Activated CD8-positive, alpha-beta memory T cell treated with anti-CD3 and anti-CD28 coated beads for 36 hours (primary cell): ENCODE data around the gene RTF1. TPM values are rescaled to one million over a fixed set of nuclear protein-coding genes. Genes with fewer than 3 reads are reported as not detected.

Experiments
- CTCF ChIA-PET: fragments of 350-600 bp; sonication (Branson Sonifier 250); formaldehyde crosslinking; loops from one replicate; lab custom pipeline; 2021; ENCODE audit warnings: antibody characterized with exemption; lab: Charles Lee
- POLR2A ChIA-PET: fragments of 350-600 bp; sonication (Branson Sonifier 250); formaldehyde crosslinking; loops from one replicate; lab custom pipeline; 2021; ENCODE audit warnings: antibody characterized with exemption; lab: Charles Lee
- total RNA-seq, 2 experiments: library from RNA; stranded (reverse); gene quantifications; one replicate each; pipeline ENCODE4 v1.2.3, GENCODE V29; 2021

RTF1 gene
- total RNA-seq, 2 experiments from 2014 or later = 28.3 to 33.8 TPM

DNA sequence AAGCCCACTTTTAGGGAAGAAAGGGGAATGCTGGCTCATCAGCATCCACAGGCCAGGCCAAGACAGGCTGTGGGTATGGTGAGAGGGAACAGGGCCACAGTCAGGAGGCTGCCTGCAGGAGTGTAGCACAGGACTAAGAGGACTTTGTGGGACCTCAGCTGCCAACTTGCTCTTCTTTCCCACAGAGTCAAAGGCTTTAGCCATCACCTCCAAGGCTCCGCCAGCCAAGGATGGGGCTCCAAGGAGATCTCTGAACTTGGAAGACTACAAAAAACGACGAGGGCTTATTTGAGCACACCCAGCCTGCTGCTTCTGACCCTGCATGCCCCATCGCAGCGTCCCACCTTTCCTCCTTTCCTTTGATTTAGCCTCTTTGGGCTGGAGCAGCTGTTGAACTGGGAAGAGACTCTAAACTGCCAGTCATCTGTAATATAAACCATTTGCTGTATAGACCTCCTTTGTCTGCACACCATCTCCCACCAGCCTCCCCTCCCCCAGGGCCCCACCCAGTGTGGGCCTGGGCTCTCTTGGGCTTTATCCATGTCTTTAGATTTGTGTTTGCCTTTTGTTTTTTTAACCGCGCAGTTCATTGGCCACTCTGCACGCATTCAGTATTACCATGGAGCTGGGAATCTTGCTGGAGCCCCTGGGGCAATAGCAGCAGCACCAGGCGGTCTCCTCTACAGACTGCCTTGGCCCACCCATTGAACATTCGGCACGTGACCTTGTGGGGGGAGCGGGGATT, 63.7 kb downstream of the RTF1 start:
- ChIA-PET POLR2A (no interaction called here), CTCF (interaction anchor here (0.6 kb wide), 1 partner anchor 593 kb away, joined by 3 read pairs; no protein-coding TSS in a partner anchor)

DNA sequence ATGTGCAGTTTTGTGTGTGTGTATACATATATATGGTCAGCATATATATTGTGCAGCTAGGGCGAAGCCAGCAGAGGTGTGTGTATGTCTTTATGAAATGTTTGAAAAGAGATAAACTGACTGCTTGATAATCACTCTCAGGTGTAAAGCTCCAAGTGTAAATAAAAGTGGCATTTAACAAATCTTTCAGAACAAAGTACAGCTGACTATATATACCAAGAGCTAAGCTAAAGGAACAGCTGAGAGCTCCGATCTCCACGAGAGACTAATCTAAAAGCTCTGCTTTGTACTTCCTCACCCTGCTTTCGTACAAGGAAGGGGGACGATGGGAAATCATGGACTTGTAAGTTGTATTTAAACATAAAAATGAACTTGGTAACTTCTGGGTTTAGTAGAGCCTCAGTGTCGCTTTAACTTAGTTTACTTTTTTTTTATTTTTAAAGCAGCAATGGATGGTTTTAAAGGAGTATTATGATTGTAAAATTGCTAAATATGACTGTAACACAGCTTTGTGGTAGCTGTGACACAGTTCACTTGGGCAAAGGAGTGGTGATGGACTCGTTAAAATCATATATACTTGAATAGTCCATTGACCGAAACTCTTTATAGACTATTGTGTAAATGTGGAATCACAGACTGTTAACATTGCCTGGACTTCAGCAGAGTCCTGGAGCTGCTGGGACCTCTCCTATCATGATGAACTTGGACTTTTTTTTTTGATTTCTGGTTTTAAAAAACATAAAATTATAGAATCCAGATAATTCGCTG, 65.4 kb downstream of the RTF1 start:
- CTCF ChIA-PET = interaction anchor here (1.1 to 1.6 kb wide), 3 partner anchors 11 to 17 kb away, joined by 3 to 4 read pairs (median 3); partner anchors contain the start of gene ITPKA
- POLR2A ChIA-PET = interaction anchor here (1.8 kb wide), 1 partner anchor 11 kb away, joined by 4 read pairs; the partner anchor contains the start of gene ITPKA

DNA sequence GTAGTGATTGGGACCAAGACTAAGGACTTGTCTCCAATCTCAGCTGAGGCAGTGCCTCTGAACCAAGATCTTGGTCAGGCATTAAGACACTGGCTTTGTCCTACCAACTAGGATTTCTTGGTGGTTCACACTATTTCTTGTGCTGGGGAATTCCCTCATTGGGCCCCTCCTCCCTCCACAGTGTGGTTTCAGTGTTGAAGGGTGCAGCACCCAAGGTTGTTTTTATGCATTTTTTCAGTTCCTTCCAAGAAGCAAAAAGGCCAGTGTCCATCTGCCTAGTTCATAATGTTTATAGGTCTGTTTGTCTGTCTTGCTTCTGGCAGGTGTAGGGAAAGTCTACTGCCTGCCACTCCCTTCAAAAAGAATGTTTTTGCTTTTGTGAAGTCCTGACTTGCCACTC, 66.2 kb downstream of the RTF1 start:
- POLR2A ChIA-PET = interaction anchor here (1.8 kb wide), 1 partner anchor 10 kb away, joined by 4 read pairs; the partner anchor contains the start of gene ITPKA
- CTCF ChIA-PET = interaction anchor here (1.6 kb wide), 1 partner anchor 17 kb away, joined by 4 read pairs; no protein-coding TSS in a partner anchor

DNA sequence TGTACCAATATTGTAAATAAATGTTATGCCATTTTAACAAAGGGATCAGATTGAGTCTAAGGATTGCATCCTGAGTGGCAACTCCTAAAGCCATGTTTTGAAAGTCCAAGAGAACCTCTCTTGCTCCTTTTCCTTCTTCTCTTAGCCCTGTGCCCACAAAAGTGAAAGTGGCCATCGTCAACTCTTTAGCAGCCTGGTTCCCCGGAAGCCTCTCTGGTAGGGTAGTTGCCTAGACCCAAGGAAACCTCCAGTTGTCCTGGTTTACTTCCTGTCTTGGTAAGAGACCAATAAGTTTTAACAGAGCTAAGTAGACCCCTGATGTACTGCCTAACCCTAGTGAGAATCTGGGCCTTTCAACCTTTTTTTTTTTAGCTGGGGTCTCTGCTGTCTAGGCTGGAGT, 66.6 kb downstream of the RTF1 start:
- ChIA-PET CTCF (interaction anchor here (2.2 kb wide), 1 partner anchor 17 kb away, joined by 10 read pairs; no protein-coding TSS in a partner anchor), POLR2A (interaction anchor here (1.8 kb wide), 1 partner anchor 10 kb away, joined by 4 read pairs; the partner anchor contains the start of gene ITPKA)

DNA sequence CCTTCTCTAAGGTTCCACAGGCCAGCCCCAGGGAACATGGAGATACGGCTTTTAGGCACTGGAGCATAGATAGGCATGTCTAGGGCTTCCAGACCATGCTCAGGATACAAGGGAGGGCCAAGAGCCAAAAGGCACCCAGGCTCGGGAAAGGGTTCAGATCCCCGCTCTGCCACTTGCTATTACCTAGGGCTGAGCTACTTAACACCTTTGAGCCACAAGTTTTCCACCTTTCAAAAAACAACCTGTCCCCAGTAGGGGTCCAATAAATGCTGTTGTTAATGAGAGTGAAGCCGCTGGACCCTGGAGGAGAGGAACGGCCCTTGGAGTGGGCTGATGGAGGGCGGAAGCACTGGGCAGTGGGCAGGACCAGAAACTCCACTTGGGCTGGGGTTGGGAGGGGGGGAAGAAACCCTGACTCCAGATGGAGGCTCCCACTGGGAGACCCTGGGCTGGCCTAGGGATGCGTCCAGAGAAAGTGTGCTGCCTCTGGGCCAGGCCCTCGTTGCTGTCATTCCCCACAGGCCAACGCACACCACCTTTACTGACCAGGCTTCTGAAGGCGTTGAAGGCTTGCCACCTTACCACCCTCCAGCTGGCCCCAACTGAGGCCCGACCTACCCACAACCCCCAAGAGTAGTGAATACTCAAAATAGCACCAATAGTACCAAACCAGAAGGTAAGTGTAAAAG, 68.2 kb downstream of the RTF1 start:
- POLR2A ChIA-PET = no interaction called here
- CTCF ChIA-PET = interaction anchor here (2.2 kb wide), 1 partner anchor 19 kb away, joined by 10 read pairs; no protein-coding TSS in a partner anchor

DNA sequence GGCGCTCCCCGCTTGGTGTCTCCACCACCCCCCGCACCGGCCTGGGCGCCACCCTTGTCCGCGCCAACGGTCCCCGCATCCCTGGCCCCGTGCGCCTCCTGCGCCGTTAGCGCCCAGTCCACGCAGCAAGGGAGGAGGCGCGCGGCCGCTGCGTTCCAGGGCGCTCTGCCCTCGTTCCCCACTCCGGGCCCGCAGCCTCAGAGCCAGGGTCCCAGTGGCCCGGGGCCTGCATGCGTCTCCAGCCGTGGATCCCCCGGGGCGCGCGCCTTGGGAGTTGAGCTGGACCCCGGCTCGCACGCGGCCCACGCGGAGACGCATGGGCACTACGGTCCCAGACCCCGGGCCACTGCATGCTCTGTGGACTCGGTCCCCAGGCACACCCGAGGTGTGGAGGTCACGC, 69.4 kb downstream of the RTF1 start:
- POLR2A ChIA-PET = no interaction called here
- CTCF ChIA-PET = interaction anchor here (0.6 to 0.7 kb wide), 3 partner anchors 144 to 269 kb away, joined by 3 read pairs; no protein-coding TSS in a partner anchor

DNA sequence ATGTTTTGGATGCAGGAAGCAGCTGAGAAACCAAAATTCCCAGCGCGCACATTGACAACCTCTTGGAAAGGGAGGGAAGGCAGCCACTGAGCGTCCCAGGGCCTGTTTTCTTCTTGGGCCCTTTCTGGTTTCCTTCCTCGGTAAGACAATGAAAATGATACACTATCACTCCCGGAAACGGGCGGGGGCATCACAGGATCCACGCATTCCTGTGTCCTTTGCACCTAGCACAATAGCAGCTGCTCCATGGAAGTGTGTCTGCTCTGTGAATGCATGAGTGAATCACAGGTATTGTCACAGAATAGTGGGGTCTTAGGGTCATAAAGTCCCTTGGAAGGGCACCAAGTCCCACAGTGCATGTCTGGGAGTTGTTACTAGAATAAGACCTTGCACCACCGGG, 70.5 kb downstream of the RTF1 start:
- CTCF ChIA-PET = no interaction called here
- POLR2A ChIA-PET = no interaction called here

DNA sequence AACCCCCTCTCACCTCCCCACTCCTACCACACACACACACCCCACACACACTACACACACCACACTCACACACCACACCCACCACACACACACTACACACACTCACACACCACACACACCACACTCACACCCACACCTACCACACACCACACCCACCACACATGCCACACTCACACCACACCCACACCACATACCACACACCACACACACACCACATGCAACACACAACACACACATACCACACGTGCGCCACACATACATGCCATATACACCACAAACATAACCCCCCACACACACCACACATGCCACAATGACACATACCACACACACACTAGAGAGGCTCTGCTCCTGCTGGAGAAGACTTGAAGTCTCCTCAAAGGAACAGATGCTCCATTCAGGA, 70.9 kb downstream of the RTF1 start:
- ChIA-PET POLR2A (no interaction called here), CTCF (no interaction called here)

DNA sequence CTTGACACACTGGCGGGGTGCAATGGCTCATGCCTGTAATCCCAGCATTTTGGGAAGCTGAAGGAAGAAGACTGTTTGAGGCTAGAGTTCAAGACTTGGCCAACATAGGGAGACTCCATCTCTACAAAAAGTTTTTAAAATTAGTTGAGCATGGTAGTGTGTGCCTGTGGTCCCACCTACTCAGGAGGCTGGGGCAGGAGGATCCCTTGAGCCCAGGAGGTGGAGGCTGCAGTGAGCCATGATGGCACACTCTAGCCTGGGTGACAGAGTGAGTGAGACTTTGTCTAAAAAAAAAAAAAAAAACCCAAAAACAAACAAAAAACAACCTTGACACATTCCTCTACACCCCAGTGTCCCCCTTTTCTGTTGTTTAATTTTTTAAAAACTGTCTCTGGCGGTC, 72.7 kb downstream of the RTF1 start:
- CTCF ChIA-PET = interaction anchor here (0.7 kb wide), 1 partner anchor 32 kb away, joined by 7 read pairs; no protein-coding TSS in a partner anchor
- POLR2A ChIA-PET = interaction anchor here (0.7 kb wide), 1 partner anchor 395 kb away, joined by 3 read pairs; no protein-coding TSS in a partner anchor

DNA sequence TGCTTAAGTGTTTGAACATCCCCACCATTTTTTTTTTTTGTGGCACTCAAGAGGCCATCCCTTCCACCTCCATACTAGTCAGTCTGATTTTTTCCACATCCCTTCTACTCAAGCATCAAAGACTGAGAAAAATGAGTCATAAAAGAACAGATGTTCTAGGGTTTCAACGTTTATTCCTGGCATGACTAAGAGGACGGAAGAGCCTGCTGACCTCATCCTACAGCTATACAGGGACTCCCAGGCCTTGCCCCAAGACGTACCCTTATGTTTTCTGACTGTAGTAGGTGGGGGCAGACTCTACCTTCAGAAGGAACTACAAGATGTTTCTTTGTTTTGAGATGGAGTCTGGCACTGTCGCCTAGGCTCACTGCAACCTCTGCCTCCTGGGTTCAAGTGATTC, 73.5 kb downstream of the RTF1 start:
- ChIA-PET CTCF (interaction anchor here (0.7 to 1.5 kb wide), 2 partner anchors 13 to 31 kb away, joined by 3 to 7 read pairs; no protein-coding TSS in a partner anchor), POLR2A (interaction anchor here (0.8 kb wide), 1 partner anchor 96 kb away, joined by 8 read pairs; no protein-coding TSS in a partner anchor)

DNA sequence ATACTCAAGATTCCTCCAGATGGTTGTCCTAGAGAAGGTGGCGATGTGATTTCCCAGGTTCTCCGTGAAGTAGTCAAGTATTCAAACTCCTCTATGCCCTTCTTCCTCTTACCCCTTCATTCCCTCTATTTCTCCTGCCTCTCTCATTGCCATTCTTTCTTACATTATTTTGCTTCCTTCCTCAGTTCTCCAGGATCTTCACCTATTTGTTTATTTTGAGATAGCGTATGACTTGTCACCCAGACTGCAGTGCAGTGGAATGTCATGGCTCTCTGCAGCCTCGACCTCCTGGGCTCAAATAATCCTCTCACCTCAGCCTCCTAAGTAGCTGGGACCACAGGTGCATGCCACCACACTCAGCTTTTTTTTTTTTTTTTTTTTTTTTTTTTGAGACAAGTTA, 75.0 kb downstream of the RTF1 start:
- CTCF ChIA-PET = interaction anchor here (1.0 kb wide), 1 partner anchor 26 kb away, joined by 3 read pairs; no protein-coding TSS in a partner anchor
- POLR2A ChIA-PET = no interaction called here

DNA sequence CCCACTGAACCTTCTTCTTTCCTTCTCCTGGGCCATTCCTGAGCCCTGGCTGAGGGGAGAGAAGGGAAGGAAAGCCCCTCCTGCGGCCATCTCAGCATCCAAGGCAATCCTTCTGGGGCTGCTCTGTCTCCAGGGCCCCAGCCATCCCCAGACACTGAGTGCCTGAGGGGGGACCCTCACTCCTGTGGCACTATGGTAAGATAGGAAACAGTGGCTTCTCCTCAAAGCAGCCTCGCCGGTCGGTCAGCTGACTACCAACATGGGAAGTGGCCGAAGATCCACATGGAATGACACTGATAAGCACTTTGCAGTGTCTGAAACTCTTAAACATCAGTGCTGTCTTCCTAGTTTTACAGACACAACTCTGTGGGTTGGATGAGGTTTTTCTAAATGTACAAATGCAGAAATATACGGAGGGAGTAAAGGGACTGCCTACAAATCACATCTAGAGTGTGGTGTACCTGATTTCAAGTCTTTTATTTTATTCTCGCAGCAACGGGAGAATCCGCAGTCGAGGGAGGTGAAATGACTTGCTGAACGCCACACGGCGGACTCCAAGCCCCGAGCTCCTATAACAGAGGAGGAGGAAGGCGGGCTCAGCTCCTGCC, 75.8 kb downstream of the RTF1 start:
- ChIA-PET CTCF (interaction anchor here (1.2 to 1.5 kb wide), 3 partner anchors 8 to 26 kb away, joined by 3 to 4 read pairs (median 4); no protein-coding TSS in a partner anchor), POLR2A (interaction anchor here (0.5 to 1.5 kb wide), 3 partner anchors 9 to 502 kb away, joined by 3 to 5 read pairs (median 4); partner anchors contain the start of gene RPAP1)

DNA sequence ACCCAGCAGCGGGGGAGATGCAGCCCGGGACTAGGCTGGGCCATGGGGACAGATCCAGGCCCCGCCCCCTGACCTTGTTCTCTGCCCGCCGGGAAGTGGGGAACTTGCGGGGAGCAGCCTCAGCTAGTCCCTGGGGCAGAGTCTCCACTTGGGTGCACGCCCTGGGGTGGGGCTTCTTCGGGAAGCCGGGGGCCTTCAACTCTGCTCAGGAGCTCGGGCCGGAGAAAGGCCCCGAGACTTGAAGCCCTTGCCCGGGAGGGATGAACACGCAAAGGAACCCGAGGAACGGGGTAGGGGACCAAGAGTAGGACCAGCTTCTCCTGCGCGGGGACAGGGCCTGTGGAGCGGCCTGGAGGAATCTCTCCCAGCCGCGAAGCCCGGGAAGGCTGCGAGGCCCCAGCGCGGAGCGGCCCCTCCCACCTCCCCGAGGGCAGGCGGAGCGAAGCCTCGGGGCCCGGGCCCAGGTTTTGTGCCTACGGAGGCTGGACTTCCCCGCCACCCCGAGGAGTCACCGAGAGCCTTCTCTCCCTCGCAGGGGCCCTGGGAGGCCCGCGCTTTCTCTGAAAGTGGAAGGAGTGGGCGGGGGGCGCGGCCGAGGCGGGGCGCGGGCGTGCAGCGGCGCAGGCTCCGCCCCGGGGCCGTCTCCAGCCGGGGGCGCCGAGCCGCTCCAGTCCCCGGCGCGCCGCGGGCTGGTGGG, 76.5 kb downstream of the RTF1 start, which contains the start of gene ITPKA:
Gene ITPKA, plus strand, starts transcription at position 670 of the 697 bp plus-strand sequence. CDS start 54 bp downstream, outside the sequence.
- CTCF ChIA-PET = interaction anchor here (1.2 to 1.5 kb wide), 4 partner anchors 9 to 27 kb away, joined by 3 to 4 read pairs (median 4); no protein-coding TSS in a partner anchor
- POLR2A ChIA-PET = interaction anchor here (0.5 to 1.5 kb wide), 4 partner anchors 10 to 501 kb away, joined by 3 to 5 read pairs (median 4); partner anchors contain the start of gene RPAP1

DNA sequence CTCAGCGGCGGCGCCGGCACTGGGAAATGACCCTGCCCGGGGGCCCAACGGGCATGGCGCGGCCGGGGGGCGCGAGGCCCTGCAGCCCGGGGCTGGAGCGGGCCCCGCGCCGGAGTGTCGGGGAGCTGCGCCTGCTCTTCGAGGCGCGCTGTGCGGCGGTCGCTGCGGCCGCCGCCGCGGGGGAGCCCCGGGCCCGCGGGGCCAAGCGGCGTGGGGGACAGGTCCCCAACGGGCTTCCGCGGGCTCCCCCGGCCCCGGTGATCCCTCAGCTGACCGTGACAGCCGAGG, 77.0 kb downstream of the RTF1 start:
- POLR2A ChIA-PET = interaction anchor here (0.9 to 1.5 kb wide), 2 partner anchors 10 to 28 kb away, joined by 3 to 4 read pairs; no protein-coding TSS in a partner anchor
- CTCF ChIA-PET = interaction anchor here (1.2 to 1.5 kb wide), 4 partner anchors 10 to 27 kb away, joined by 3 to 4 read pairs (median 4); no protein-coding TSS in a partner anchor

DNA sequence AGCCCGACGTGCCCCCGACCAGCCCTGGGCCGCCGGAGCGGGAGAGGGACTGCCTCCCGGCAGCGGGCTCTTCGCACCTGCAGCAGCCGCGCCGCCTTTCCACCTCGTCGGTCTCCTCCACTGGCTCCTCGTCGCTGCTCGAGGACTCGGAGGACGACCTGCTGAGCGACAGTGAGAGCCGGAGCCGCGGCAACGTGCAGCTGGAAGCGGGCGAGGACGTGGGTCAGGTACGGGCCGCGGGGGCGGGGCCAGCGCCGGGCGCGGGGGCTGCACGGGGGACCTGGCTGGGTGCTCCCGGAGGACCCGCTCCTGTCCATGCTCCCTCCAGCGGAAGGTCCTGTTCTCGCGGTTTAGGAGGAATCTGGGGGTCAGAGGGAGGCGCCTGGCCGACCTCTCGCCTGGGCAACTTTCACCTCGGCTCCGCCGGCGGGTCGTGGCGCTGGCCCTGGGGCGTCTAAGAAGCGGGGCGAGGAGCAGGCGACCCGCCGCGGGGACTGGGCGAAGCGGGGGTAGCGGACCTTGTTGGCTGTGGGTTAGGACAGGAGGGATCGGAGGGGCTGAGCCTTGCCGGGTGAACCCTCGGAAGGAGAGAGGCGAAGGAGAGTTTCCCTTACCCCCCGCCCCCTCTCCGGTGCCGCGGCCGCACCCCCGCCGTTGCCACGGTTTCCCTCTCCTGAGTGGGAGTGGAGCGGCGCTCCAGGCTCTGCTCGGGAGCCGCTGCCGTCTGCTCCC, 77.5 kb downstream of the RTF1 start:
- ChIA-PET POLR2A (interaction anchor here (0.9 to 1.5 kb wide), 2 partner anchors 11 to 28 kb away, joined by 3 to 4 read pairs; no protein-coding TSS in a partner anchor), CTCF (interaction anchor here (1.2 to 1.5 kb wide), 2 partner anchors 13 kb away, joined by 3 read pairs; no protein-coding TSS in a partner anchor)
